Vagina (tissue), 2 donors: ENCODE measurements around the gene TLCD4.

ENCODE experiments used
- CTCF ChIP-seq, 3 experiments: fragments of 450-650 bp in 2 of 3; fragments of 200-600 bp in 1 of 3; sonication (generic) in 1 of 3; IDR thresholded peaks; one replicate each; pipeline ENCODE4 v1.5.1; 2017 to 2019; ENCODE audit warnings: antibody characterized with exemption in 3 of 3, mild to moderate bottlenecking in 2 of 3, moderate library complexity in 2 of 3
- POLR2A ChIP-seq, 2 donors: fragments of 450-650 bp; IDR thresholded peaks; one replicate each; pipeline ENCODE4 v1.6.1; 2017; ENCODE audit warnings: antibody characterized with exemption in 2 of 2, mild to moderate bottlenecking in 2 of 2, moderate library complexity in 2 of 2
- POLR2AphosphoS5 ChIP-seq, 2 donors: sonication (generic); formaldehyde crosslinking; IDR thresholded peaks; one replicate each; pipeline ENCODE4 v1.9.0; 2017; ENCODE audit warnings: antibody characterized with exemption in 2 of 2, mild to moderate bottlenecking in 2 of 2, low read depth in 1 of 2; ENCODE audit not compliant: insufficient read depth in 1 of 2

DNA sequence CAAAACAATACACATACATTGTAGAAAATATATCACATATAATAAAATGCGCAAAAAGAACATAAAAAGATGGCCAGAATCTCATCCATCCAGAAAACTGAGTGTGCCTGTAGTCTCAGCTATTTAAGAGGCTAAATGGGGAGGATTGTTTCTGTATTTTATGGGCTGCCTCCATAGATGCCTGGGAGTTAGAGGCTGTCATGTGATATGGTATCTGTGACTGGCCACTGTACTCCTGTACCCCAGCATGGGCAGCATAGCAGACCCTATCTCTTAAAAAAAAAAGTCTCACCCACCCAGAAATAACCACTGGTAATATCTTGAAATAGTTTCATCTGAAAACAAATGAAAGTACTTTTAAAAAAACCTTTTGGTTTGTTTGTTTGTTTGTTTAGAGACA, 3.5 kb upstream of the TLCD4 start:
- TF ChIP-seq CTCF (IDR thresholded peaks at IDR 0.05) (no peak), POLR2AphosphoS5 (IDR thresholded peaks at IDR 0.05; ENCODE audit: insufficient read depth in 1 of 2, low read depth in 1 of 2) (no peak), POLR2A (IDR thresholded peaks at IDR 0.05) (no peak)
